G401 (cell line): ENCODE data around the gene LGALS3BP. TPM values are rescaled to one million over a fixed set of nuclear protein-coding genes. Genes with fewer than 3 reads are reported as not detected.

Source experiments
- DNase-seq: peaks from one replicate; pipeline ENCODE4 v3.0.0-alpha.2; 2015; ENCODE audit warnings: low spot score
- in situ Hi-C: cut with HindIII; loops from 2 replicates; pipeline ENCODE4 v1.10.0; 2016; ENCODE audit warnings: low sequenced_read_pairs, mixed read lengths
- total RNA-seq: library from RNA; depleted of rRNA; stranded (reverse); fragments of >200 nt; shearing (Covaris generic); gene quantifications from 2 replicates; pipeline ENCODE4 v1.2.3, GENCODE V29; 2014

LGALS3BP gene
- total RNA-seq, 1 experiment from 2014 or later, result 44.7 TPM

- DNase-seq, result no peak
- in situ Hi-C loops, result no loop called here
Measured at GRCh38 chr17:79017546-79018369, 38.0 kb upstream of the LGALS3BP start.

- no peak for DNase-seq
- in situ Hi-C loops, result no loop called here
Measured at GRCh38 chr17:79014158-79014758, 34.5 kb upstream of the LGALS3BP start.

- in situ Hi-C loops, result no loop called here
- DNase-seq, result no peak
Measured at GRCh38 chr17:79012563-79013134, 32.9 kb upstream of the LGALS3BP start.

- in situ Hi-C loops, result no loop called here
Measured at GRCh38 chr17:79011451-79012147, 31.9 kb upstream of the LGALS3BP start.

GRCh38 chr17:79010304-79010646 is 30.6 kb upstream of the LGALS3BP start:
- no peak for DNase-seq
- in situ Hi-C loops, result no loop called here

More at GRCh38 chr17:79011451-79012147, 31.9 kb upstream of the LGALS3BP start:
- DNase-seq, result no peak

- DNase-seq, result peak; percentile 80
- in situ Hi-C loops, result no loop called here
Measured at GRCh38 chr17:79009397-79010303, 29.9 kb upstream of the LGALS3BP start, which contains the start of gene CANT1. Gene CANT1, minus strand, starts transcription at chr17:79009764. Its CDS starts 12,142 bp downstream, at chr17:78997622.

GRCh38 chr17:79008666-79009387 is 29.1 kb upstream of the LGALS3BP start:
- DNase-seq, result no peak
- in situ Hi-C loops, result no loop called here

GRCh38 chr17:79007504-79008381 is 28.0 kb upstream of the LGALS3BP start:
- DNase-seq, result no peak
- in situ Hi-C loops, result no loop called here

- in situ Hi-C loops, result no loop called here
- no peak for DNase-seq
Measured at GRCh38 chr17:79006794-79007503, 27.2 kb upstream of the LGALS3BP start.

- DNase-seq, result no peak
- in situ Hi-C loops, result no loop called here
Measured at GRCh38 chr17:79006046-79006445, 26.3 kb upstream of the LGALS3BP start.

GRCh38 chr17:79005063-79005861 is 25.5 kb upstream of the LGALS3BP start:
- peak; percentile 96 for DNase-seq
- in situ Hi-C loops, result no loop called here

- in situ Hi-C loops, result no loop called here
Measured at GRCh38 chr17:79003661-79004411, 24.1 kb upstream of the LGALS3BP start.

GRCh38 chr17:79002796-79003593 is 23.3 kb upstream of the LGALS3BP start:
- in situ Hi-C loops, result no loop called here

More at GRCh38 chr17:79003661-79004411, 24.1 kb upstream of the LGALS3BP start:
- no peak for DNase-seq

GRCh38 chr17:79002291-79002690 is 22.6 kb upstream of the LGALS3BP start:
- in situ Hi-C loops, result no loop called here
- DNase-seq, result no peak

More at GRCh38 chr17:79002796-79003593, 23.3 kb upstream of the LGALS3BP start:
- no peak for DNase-seq
